GM12891 (cell line): Measurements from ENCODE around the gene CDH22.

Experiments used
- DNase-seq: peaks from one replicate; pipeline ENCODE4 v3.0.0; 2011; ENCODE audit warnings: low spot score; ENCODE audit not compliant: insufficient read length
- FAIRE-seq: peaks from 2 replicates; lab custom pipeline; 2011; peaks lifted over from hg19 to GRCh38; lab: Jason Lieb, UNC
- PAX5 ChIP-seq: IDR thresholded peaks from 2 replicates; pipeline ENCODE4 v1.6.1; 2011; ENCODE audit warnings: low read length, moderate library complexity, mild to moderate bottlenecking; ENCODE audit not compliant: insufficient read depth, severe bottlenecking
- POLR2A ChIP-seq: IDR thresholded peaks from 2 replicates; pipeline ENCODE4 v1.6.1; 2011; ENCODE audit warnings: low read depth, low read length, control low read depth
- POLR2AphosphoS5 ChIP-seq: IDR thresholded peaks from 2 replicates; pipeline ENCODE4 v1.6.1; 2011; ENCODE audit warnings: low read depth, low read length, control low read depth
- POU2F2 ChIP-seq: IDR thresholded peaks from 2 replicates; pipeline ENCODE4 v1.6.1; 2011; ENCODE audit warnings: low read depth, mild to moderate bottlenecking, control low read depth, low read length, moderate library complexity
- SPI1 ChIP-seq: IDR thresholded peaks from 2 replicates; pipeline ENCODE4 v1.6.1; 2011; ENCODE audit warnings: low read depth, low read length, control low read depth
- TAF1 ChIP-seq: IDR thresholded peaks from 2 replicates; pipeline ENCODE4 v1.6.1; 2011; ENCODE audit warnings: low read depth, low read length, control low read depth

Gene CDH22

GRCh38 chr20:46284040-46284427 lies 24.3 kb downstream of the CDH22 start:
- DNase-seq (no peak), FAIRE-seq (no peak)
- no peak for TF ChIP-seq POLR2A
- no peak for TF ChIP-seq POLR2AphosphoS5
- TF ChIP-seq SPI1, result no peak
- no peak for TF ChIP-seq TAF1
- TF ChIP-seq POU2F2, result no peak
- no peak for TF ChIP-seq PAX5

- no peak for FAIRE-seq
- TF ChIP-seq POU2F2, result no peak
- TF ChIP-seq SPI1, result no peak
- no peak for TF ChIP-seq POLR2AphosphoS5
- TF ChIP-seq TAF1, result no peak
- no peak for TF ChIP-seq PAX5
- no peak for TF ChIP-seq POLR2A
- DNase-seq, result no peak
Measured at GRCh38 chr20:46283426-46284039, 24.8 kb downstream of the CDH22 start.

- no peak for TF ChIP-seq SPI1
- TF ChIP-seq PAX5, result no peak
- no peak for TF ChIP-seq TAF1
- TF ChIP-seq POLR2AphosphoS5, result no peak
- TF ChIP-seq POU2F2, result no peak
- no peak for TF ChIP-seq POLR2A
- FAIRE-seq (no peak), DNase-seq (no peak)
Measured at GRCh38 chr20:46282669-46283068, 25.6 kb downstream of the CDH22 start.

- TF ChIP-seq SPI1, result no peak
- TF ChIP-seq PAX5, result no peak
- no peak for TF ChIP-seq POU2F2
- no peak for TF ChIP-seq TAF1
- TF ChIP-seq POLR2A, result no peak
- TF ChIP-seq POLR2AphosphoS5, result no peak
- no peak for DNase-seq
- no peak for FAIRE-seq
Measured at GRCh38 chr20:46279103-46279502, 29.2 kb downstream of the CDH22 start.

- TF ChIP-seq POU2F2, result no peak
- TF ChIP-seq POLR2AphosphoS5, result no peak
- TF ChIP-seq POLR2A, result no peak
- no peak for TF ChIP-seq SPI1
- no peak for TF ChIP-seq TAF1
- no peak for TF ChIP-seq PAX5
- DNase-seq, result no peak
- no peak for FAIRE-seq
Measured at GRCh38 chr20:46277602-46278001, 30.7 kb downstream of the CDH22 start.

GRCh38 chr20:46276531-46276930 lies 31.8 kb downstream of the CDH22 start:
- DNase-seq (no peak), FAIRE-seq (no peak)
- TF ChIP-seq POU2F2 (no peak), TAF1 (no peak), PAX5 (no peak), POLR2A (no peak), SPI1 (no peak), POLR2AphosphoS5 (no peak)

GRCh38 chr20:46275091-46275490 lies 33.2 kb downstream of the CDH22 start:
- TF ChIP-seq POLR2AphosphoS5 (no peak), POU2F2 (no peak), SPI1 (no peak), POLR2A (no peak), TAF1 (no peak), PAX5 (no peak)
- no peak for FAIRE-seq
- no peak for DNase-seq

- FAIRE-seq, result no peak
- no peak for DNase-seq
- no peak for TF ChIP-seq SPI1
- no peak for TF ChIP-seq TAF1
- TF ChIP-seq POLR2AphosphoS5, result no peak
- no peak for TF ChIP-seq POLR2A
- TF ChIP-seq POU2F2, result no peak
- TF ChIP-seq PAX5, result no peak
Measured at GRCh38 chr20:46273717-46274116, 34.6 kb downstream of the CDH22 start.

- no peak for FAIRE-seq
Measured at GRCh38 chr20:46272389-46273047, 35.8 kb downstream of the CDH22 start.

More at GRCh38 chr20:46272389-46273047, 35.8 kb downstream of the CDH22 start:
- TF ChIP-seq POLR2A (no peak), PAX5 (no peak), SPI1 (no peak), TAF1 (no peak), POU2F2 (no peak), POLR2AphosphoS5 (no peak)
- no peak for DNase-seq
